Breast epithelium (tissue), 4 donors: ENCODE measurements around the gene XG. TPM values are rescaled to one million over a fixed set of nuclear protein-coding genes. Genes with fewer than 3 reads are reported as not detected.
"Not testable (repeated sequence)": the region's sequence is repeated elsewhere in the genome, so short reads cannot be mapped to it uniquely, and the experiment has no call there.

ENCODE experiments used
- DNase-seq, 2 donors: peaks; one replicate each; pipeline ENCODE4 v3.0.0-alpha.2; 2019; ENCODE audit warnings: low spot score in 2 of 2
- H3K27ac ChIP-seq, 2 donors: fragments of 200-600 bp; sonication (generic) in 1 of 2; one replicate each; pipeline ENCODE4 v1.5.1; 2016 to 2019; ENCODE audit warnings: mild to moderate bottlenecking in 1 of 2
- H3K27me3 ChIP-seq, 2 donors: fragments of 200-600 bp; sonication (generic) in 1 of 2; one replicate each; pipeline versions ENCODE4 v1.5.1 to v1.6.0; 2017 to 2019; ENCODE audit warnings: control low read depth in 1 of 2, mild to moderate bottlenecking in 1 of 2
- H3K36me3 ChIP-seq: fragments of 200-600 bp; one replicate; pipeline ENCODE4 v1.5.1; 2019
- H3K4me1 ChIP-seq, 2 donors: fragments of 200-600 bp; sonication (generic); one replicate each; pipeline ENCODE4 v1.5.1; 2016 to 2019; ENCODE audit warnings: control low read depth in 1 of 2
- H3K4me3 ChIP-seq, 3 donors: fragments of 200-600 bp; sonication (generic); 1 replicate in 2 of 3; 2 replicates in 1 of 3; pipeline ENCODE4 v1.5.1; 2016 to 2019; ENCODE audit warnings: mild to moderate bottlenecking in 3 of 3, moderate library complexity in 2 of 3
- H3K9me3 ChIP-seq, 2 donors: fragments of 200-600 bp; sonication (generic) in 1 of 2; one replicate each; pipeline ENCODE4 v1.5.1; 2016 to 2019; ENCODE audit warnings: control low read depth in 1 of 2
- CTCF ChIP-seq, 3 donors: fragments of 450-650 bp; IDR thresholded peaks; one replicate each; pipeline ENCODE4 v1.5.1; 2016 to 2017; ENCODE audit warnings: antibody characterized with exemption in 3 of 3, mild to moderate bottlenecking in 3 of 3, moderate library complexity in 3 of 3
- POLR2A ChIP-seq: fragments of 450-650 bp; IDR thresholded peaks from one replicate; pipeline ENCODE4 v1.6.1; 2016; ENCODE audit warnings: antibody characterized with exemption, mild to moderate bottlenecking, moderate library complexity
- POLR2AphosphoS5 ChIP-seq, 3 donors: sonication (generic); formaldehyde crosslinking; IDR thresholded peaks; one replicate each; pipeline ENCODE4 v1.6.1; 2017; ENCODE audit warnings: antibody characterized with exemption in 3 of 3
- intact Hi-C: fragments of 100-400 bp; cut with DNase I; formaldehyde crosslinking; loops from one replicate; pipeline ENCODE4 v1.15.1; 2023; ENCODE audit warnings: low total_unique reads
- total RNA-seq, 3 donors: library from RNA; depleted of rRNA; stranded (reverse); fragments of >200 nt; gene quantifications; one replicate each; pipeline ENCODE4 v1.1.0, GENCODE V29; 2016

The XG gene
- total RNA-seq, 3 donors from 2014 or later: 0.59 to 14.4 (median 2.6) TPM

- Histone ChIP-seq H3K9me3 (peaks cover 0 to 10% of the 10 kb centered on the region in 2 donors), H3K4me1 (no peaks in the 10 kb centered on the region), H3K36me3 (no peaks in the 10 kb centered on the region), H3K27ac (no peak overlapping the region), H3K4me3 (no peak overlapping the region), H3K27me3 (no peaks in the 10 kb centered on the region)
- TF ChIP-seq POLR2AphosphoS5 (IDR thresholded peaks at IDR 0.05): no peak
- TF ChIP-seq CTCF (IDR thresholded peaks at IDR 0.05): no peak
- TF ChIP-seq POLR2A: no peak
- intact Hi-C loops: no loop called here
- DNase-seq: no peak
Observed at GRCh38 chrX:2774057-2774456, 22.2 kb downstream of the XG start.

GRCh38 chrX:2774776-2775175, 22.9 kb downstream of the XG start:
- no peaks in the 10 kb centered on the region for H3K36me3 ChIP-seq
- no peak for DNase-seq
- TF ChIP-seq POLR2AphosphoS5 (IDR thresholded peaks at IDR 0.05): no peak
- TF ChIP-seq POLR2A: no peak
- TF ChIP-seq CTCF (IDR thresholded peaks at IDR 0.05): no peak
- H3K27ac ChIP-seq: no peak overlapping the region
- peaks cover 0 to 10% of the 10 kb centered on the region in 2 donors for H3K9me3 ChIP-seq
- H3K27me3 ChIP-seq: no peaks in the 10 kb centered on the region
- no peaks in the 10 kb centered on the region for H3K4me1 ChIP-seq
- intact Hi-C loops: no loop called here
- H3K4me3 ChIP-seq: no peak overlapping the region

GRCh38 chrX:2780472-2781225, 28.8 kb downstream of the XG start:
- H3K36me3 ChIP-seq, H3K27ac ChIP-seq, H3K9me3 ChIP-seq, H3K4me1 ChIP-seq, DNase-seq, intact Hi-C loops, H3K4me3 ChIP-seq, H3K27me3 ChIP-seq: not testable (repeated sequence)

GRCh38 chrX:2781226-2781571, 29.4 kb downstream of the XG start:
- H3K4me1 ChIP-seq: no peaks in the 10 kb centered on the region
- H3K27ac ChIP-seq: no peak overlapping the region
- H3K27me3 ChIP-seq: no peaks in the 10 kb centered on the region
- no peak for DNase-seq
- TF ChIP-seq POLR2A: no peak
- intact Hi-C loops: no loop called here
- no peaks in the 10 kb centered on the region for H3K36me3 ChIP-seq
- no peaks in the 10 kb centered on the region for H3K9me3 ChIP-seq
- H3K4me3 ChIP-seq: no peak overlapping the region

- Histone ChIP-seq H3K27me3 (no peaks in the 10 kb centered on the region), H3K4me1 (no peaks in the 10 kb centered on the region), H3K9me3 (no peaks in the 10 kb centered on the region), H3K27ac (no peak overlapping the region), H3K36me3 (no peaks in the 10 kb centered on the region), H3K4me3 (no peak overlapping the region)
- intact Hi-C loops: no loop called here
- TF ChIP-seq CTCF (IDR thresholded peaks at IDR 0.05) (no peak), POLR2A (no peak)
- no peak for DNase-seq
Observed at GRCh38 chrX:2781698-2782097, 29.9 kb downstream of the XG start.

- no peaks in the 10 kb centered on the region for H3K36me3 ChIP-seq
- H3K9me3 ChIP-seq: no peaks in the 10 kb centered on the region
- H3K27ac ChIP-seq: no peak overlapping the region
- no peak for DNase-seq
- no peak for TF ChIP-seq POLR2A
- no peak for TF ChIP-seq CTCF (IDR thresholded peaks at IDR 0.05)
- no peak for TF ChIP-seq POLR2AphosphoS5 (IDR thresholded peaks at IDR 0.05)
- H3K4me1 ChIP-seq: no peaks in the 10 kb centered on the region
- intact Hi-C loops: no loop called here
- H3K4me3 ChIP-seq: no peak overlapping the region
- H3K27me3 ChIP-seq: no peaks in the 10 kb centered on the region
Observed at GRCh38 chrX:2782171-2782570, 30.3 kb downstream of the XG start.
